Stimulated activated memory B cell treated with anti-CD40 and anti-IgM and Interleukin-4, amounts not matched to agents 10 μg/mL and 1 μg/mL and 100 μg/mL, for 72 hours (primary cell): ENCODE results near the gene ZSWIM6.

ENCODE experiments used
- ATAC-seq: fragments of 150-1000 bp; cut with Tn5 transposase; 2 replicates; pipeline ENCODE4 v1.10.0; 2021
- H3K27ac Mint-ChIP-seq: one replicate; pipeline ENCODE4 v1.8.0; 2022; ENCODE audit warnings: mild to moderate bottlenecking, mixed read lengths
- H3K27me3 Mint-ChIP-seq: one replicate; pipeline ENCODE4 v1.8.0; 2022; ENCODE audit warnings: mixed read lengths
- H3K36me3 Mint-ChIP-seq: one replicate; pipeline ENCODE4 v1.8.0; 2022; ENCODE audit warnings: mixed read lengths
- H3K4me1 Mint-ChIP-seq: one replicate; pipeline ENCODE4 v1.8.0; 2022; ENCODE audit warnings: mixed read lengths
- H3K4me3 Mint-ChIP-seq: one replicate; pipeline ENCODE4 v1.8.0; 2022; ENCODE audit warnings: mild to moderate bottlenecking, moderate library complexity, mixed read lengths
- H3K9me3 Mint-ChIP-seq: one replicate; pipeline ENCODE4 v1.8.0; 2022; ENCODE audit warnings: mixed read lengths

ZSWIM6 gene

DNA sequence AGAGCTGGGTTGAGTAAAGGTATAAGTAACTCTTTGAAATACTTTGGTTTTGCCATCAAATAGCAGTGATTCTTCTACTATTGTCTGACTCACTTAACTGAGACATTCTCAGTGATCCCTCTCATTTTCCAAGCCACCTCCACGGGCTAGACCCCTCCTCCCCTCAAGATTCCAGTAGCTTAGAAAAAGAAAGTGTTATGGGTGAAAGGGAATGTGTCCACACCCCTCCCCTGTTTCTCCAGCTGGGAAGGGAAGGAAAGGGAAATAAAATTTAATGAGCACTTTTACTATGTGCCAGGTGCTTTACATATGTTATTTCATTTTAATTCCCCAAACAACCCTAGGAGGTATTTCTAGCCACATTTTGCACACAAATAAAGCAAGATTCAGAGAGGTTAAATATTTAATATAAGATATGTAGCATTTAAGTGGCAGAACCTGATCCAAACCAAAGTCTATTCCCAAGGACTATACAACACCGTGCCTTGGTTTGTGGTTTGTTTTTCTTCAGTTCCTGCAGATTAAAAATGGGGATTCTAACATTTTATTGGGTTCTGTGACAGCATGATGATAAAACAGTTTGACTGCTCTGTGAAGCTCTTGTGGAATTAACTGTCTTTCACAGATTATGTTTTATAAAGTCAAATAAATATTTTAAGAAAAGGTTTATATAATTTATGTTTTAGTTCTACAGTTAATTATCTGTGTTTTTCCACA lies 135.9 kb downstream of the ZSWIM6 start:
- no peak overlapping the region for H3K27ac Mint-ChIP-seq
- H3K9me3 Mint-ChIP-seq, result peaks cover 5% of the 10 kb centered on the region
- peaks cover 14% of the 10 kb centered on the region for H3K36me3 Mint-ChIP-seq
- no peak overlapping the region for H3K4me3 Mint-ChIP-seq
- H3K27me3 Mint-ChIP-seq, result no peaks in the 10 kb centered on the region
- ATAC-seq, result no peak
- H3K4me1 Mint-ChIP-seq, result peaks cover 40% of the 10 kb centered on the region

DNA sequence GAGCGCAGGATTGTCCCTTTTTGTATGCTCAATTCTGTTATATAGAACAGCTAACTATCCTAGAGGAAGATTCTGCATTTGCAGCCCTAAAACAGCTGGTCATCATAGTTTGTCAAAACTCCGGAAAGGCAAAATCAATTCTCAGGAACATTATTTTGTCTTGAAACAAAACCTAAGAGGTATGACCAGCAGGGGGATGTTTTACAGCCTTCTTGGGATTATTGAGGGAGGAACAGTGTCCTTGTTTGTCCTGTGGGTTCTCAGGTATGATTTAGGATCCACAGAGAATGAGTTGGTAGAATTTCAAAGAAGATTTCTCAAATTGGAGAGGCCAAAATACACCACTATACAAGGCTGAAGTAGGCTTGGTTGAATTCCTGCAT lies 136.4 kb downstream of the ZSWIM6 start:
- peaks cover 5% of the 10 kb centered on the region for H3K9me3 Mint-ChIP-seq
- H3K36me3 Mint-ChIP-seq, result peaks cover 14% of the 10 kb centered on the region
- no peak overlapping the region for H3K27ac Mint-ChIP-seq
- peaks cover 40% of the 10 kb centered on the region for H3K4me1 Mint-ChIP-seq
- ATAC-seq, result no peak
- H3K4me3 Mint-ChIP-seq, result no peak overlapping the region
- no peaks in the 10 kb centered on the region for H3K27me3 Mint-ChIP-seq

DNA sequence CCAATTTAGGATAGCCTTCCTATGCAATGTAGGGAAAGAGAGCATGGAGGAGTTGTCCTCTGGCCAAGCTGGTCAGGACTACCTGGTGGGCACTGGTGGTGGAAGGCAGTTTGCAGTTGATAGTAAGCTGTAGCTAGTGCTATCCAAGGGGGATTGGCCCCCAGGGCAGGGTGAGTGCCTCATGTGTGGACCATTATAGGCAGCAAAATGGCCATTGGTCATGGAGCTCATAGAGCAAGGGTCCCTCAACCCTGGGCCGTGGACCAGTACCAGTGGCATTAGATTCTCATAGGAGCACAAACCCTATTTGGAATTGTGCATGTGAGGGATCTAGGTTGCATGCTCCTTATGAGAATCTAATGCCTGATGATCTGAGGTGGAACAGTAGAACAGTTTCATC lies 139.3 kb downstream of the ZSWIM6 start:
- H3K9me3 Mint-ChIP-seq, result peaks cover 5% of the 10 kb centered on the region
- H3K4me3 Mint-ChIP-seq, result no peak overlapping the region
- ATAC-seq, result no peak
- peaks cover 24% of the 10 kb centered on the region for H3K36me3 Mint-ChIP-seq
- peaks cover 29% of the 10 kb centered on the region for H3K4me1 Mint-ChIP-seq
- no peaks in the 10 kb centered on the region for H3K27me3 Mint-ChIP-seq
- no peak overlapping the region for H3K27ac Mint-ChIP-seq

DNA sequence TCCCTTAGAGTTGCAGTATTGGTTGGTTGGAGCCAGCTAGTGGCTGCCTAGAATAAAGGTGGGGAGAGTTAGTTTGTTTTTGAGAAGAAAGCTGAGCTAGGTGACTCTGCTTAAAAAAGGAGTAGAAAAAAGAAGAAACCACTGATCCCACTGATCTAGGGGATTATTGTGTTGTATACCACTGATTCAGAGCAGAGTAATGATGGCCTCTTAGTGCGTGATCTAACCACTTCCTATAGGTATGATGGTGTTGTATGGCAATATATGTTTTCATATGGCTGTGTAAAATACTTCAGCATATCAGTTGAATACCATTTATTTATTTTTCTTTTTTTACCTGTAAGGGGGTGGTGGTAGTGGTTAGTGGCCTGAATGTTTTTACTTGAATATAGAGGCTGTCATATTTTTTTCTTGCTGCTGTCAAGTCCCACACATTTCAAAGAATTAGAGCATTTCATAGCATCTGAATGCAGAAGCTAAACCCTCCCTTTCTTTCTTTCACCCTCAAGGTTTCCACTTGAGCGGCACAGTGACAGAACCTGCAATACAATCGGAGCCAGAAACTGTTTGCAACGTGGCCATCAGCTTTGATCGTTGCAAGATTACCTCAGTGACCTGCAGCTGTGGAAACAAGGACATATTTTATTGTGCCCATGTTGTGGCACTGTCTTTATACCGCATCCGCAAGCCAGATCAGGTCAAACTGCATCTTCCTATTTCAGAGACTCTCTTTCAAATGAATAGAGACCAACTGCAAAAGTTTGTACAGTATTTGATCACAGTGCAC lies 140.3 kb downstream of the ZSWIM6 start:
- Mint-ChIP-seq H3K27ac (no peak overlapping the region), H3K27me3 (no peaks in the 10 kb centered on the region), H3K4me1 (peaks cover 29% of the 10 kb centered on the region), H3K36me3 (peaks cover 25% of the 10 kb centered on the region), H3K9me3 (peaks cover 5% of the 10 kb centered on the region), H3K4me3 (no peak overlapping the region)
- no peak for ATAC-seq

DNA sequence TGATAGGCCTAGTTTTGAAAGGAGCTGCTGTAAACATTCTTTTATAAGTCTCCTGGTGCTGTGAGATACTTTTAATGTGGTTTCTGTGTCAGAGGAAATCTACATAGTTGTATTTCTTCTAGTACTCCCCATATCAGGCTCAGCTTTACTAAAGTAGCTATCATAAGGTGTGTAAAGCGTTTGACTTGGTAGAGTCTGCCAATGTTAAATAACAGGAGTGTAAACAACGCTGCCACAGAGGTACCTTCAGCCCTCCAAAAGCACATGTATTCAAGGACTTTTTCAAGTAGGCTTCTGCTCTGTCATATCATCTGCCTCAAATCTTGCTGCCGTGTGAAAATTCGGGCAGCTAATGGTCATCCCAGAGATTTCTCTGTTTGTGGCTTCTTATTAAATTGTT lies 142.7 kb downstream of the ZSWIM6 start:
- Mint-ChIP-seq H3K4me3 (no peak overlapping the region), H3K27ac (no peak overlapping the region), H3K4me1 (peaks cover 22% of the 10 kb centered on the region), H3K9me3 (peaks cover 5% of the 10 kb centered on the region), H3K27me3 (no peaks in the 10 kb centered on the region), H3K36me3 (peaks cover 38% of the 10 kb centered on the region)
- ATAC-seq, result no peak

DNA sequence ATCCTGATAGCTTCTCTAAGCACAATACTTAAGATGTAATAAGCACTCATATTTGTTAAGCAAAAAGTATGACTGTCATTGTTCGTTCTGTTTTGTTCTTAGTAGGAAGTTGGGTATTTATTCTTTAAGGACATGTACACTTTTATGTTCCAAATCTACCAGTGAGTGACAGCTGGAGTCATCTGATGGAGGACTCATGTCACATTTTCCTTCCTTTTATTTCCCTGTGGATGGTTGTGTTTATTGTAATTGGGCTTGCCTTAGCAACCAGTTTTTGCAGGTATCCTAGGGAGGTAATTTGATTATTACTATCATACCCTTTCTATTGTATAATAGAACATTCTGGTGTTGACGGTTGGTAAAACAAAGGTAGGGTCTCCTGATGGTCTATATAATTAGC lies 145.7 kb downstream of the ZSWIM6 start:
- Mint-ChIP-seq H3K36me3 (peaks cover 28% of the 10 kb centered on the region), H3K27me3 (no peaks in the 10 kb centered on the region), H3K27ac (no peak overlapping the region), H3K9me3 (no peaks in the 10 kb centered on the region), H3K4me1 (no peaks in the 10 kb centered on the region), H3K4me3 (no peak overlapping the region)
- ATAC-seq, result no peak

DNA sequence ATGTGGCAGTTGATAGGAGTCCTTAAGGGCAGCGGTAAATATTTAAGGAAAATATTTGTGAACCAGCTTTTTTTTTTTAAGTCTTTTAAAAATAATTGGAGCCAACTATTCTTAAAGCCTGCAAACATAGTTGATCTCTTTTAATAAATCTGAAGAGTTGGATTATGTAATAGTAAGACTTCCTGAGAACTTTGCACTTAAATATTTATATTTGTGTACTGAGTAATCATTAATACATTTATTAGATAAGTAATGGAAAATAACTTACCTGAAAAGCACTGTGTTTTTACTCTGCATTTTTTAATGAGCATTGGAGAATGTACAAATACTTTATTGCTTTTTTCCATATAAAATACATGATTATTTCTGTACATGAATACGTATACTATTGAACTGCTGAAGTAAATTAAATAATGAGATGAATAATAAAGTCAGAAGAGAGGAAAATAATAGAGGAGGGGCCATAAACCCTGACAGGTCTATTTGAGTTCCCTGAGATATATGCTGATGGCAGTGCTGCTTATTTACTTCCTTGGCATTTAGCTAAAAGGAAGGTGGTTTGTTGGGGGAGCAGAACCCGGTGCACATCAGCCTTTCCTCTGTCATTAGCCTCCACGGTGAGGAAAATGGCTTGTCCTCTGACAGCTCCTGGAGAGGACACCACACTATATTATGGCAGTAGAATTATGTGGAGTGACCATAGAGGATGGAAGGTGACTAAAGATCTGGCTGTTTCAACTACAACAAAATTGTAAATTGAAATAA lies 148.0 kb downstream of the ZSWIM6 start:
- Mint-ChIP-seq H3K27ac (no peak overlapping the region), H3K27me3 (no peaks in the 10 kb centered on the region), H3K9me3 (no peaks in the 10 kb centered on the region), H3K36me3 (peaks cover 35% of the 10 kb centered on the region), H3K4me1 (no peaks in the 10 kb centered on the region), H3K4me3 (no peak overlapping the region)
- no peak for ATAC-seq

DNA sequence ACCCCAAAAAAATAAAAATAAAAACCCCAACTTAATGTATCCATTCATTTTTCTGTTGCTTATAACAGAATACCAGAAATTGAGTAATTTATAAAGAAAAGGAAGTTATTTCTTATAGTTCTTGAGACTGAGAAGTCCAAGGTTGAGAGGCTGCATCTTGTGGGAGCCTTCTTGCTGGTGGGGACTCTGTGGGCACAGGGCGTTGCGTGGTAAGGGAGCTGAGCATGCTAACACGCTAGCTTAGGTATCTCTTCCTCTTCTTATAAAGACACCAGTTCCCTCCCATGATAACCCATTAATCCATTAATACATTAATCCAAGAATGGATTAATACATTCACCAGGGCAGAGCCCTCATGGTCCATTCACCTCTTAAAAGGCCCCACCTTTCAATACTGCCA lies 150.9 kb downstream of the ZSWIM6 start:
- H3K27ac Mint-ChIP-seq, result no peak overlapping the region
- H3K36me3 Mint-ChIP-seq, result peaks cover 48% of the 10 kb centered on the region
- H3K27me3 Mint-ChIP-seq, result no peaks in the 10 kb centered on the region
- no peak for ATAC-seq
- peaks cover 4% of the 10 kb centered on the region for H3K9me3 Mint-ChIP-seq
- H3K4me1 Mint-ChIP-seq, result peaks cover 12% of the 10 kb centered on the region
- no peak overlapping the region for H3K4me3 Mint-ChIP-seq

DNA sequence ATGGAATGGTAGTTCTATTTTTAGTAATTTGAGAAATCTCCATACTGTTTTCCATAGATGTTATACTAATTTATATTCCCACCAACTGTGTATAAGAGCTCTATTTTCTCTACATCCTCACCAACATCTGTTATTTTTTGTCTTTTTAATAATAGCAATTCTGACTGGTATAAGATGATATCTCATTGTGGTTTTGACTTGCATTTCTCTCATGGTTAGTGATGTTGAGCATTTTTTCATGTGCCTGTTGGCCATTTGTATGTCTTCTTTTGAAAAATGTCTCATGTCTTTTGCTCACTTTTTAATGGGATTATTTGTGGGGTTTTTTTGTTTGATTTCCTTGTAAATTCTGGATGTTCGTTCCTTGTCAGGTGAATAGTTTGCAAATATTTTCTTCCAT lies 154.4 kb downstream of the ZSWIM6 start:
- ATAC-seq, result no peak
- Mint-ChIP-seq H3K4me1 (peaks cover 23% of the 10 kb centered on the region), H3K27me3 (no peaks in the 10 kb centered on the region), H3K27ac (no peak overlapping the region), H3K36me3 (peaks cover 50% of the 10 kb centered on the region), H3K9me3 (peaks cover 7% of the 10 kb centered on the region), H3K4me3 (no peak overlapping the region)

DNA sequence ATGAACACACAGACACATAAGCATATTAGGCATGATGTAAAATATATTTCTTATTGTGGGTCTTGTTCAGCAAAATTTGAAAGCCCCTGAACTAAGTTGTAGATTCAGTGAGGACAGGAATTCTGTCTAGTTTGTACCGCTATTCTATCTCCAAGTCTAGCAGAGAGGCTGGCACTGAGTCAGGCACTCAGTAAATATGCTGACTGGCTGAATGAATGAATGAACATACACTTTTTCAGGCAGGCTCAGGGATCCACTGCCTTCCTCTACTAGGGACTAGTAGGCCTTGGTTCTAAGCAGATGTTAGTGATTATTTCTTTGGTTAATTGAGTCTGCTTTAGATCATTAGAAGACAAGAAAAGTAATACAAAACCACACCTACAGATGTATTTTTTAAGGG lies 157.5 kb downstream of the ZSWIM6 start:
- ATAC-seq, result no peak
- Mint-ChIP-seq H3K9me3 (peaks cover 7% of the 10 kb centered on the region), H3K36me3 (peaks cover 58% of the 10 kb centered on the region), H3K27ac (no peak overlapping the region), H3K27me3 (no peaks in the 10 kb centered on the region), H3K4me1 (peaks cover 23% of the 10 kb centered on the region), H3K4me3 (no peak overlapping the region)

DNA sequence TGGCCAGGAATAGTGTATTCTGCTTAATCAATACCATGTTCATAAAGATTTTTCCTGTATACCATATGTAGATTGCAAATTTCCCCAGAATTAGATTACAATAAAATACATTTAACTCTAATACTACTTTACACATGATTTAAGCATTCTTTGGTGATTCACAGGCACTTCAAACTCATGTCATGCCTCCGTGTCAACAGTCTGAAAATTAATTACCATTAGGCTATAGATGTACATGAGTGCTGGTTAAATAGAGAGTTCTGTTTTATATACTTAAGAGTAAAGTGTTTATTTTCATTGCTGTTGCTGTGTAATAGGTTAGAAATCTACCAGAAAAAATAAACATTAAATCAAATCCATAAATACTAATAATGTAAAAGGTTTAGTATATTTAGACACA lies 159.8 kb downstream of the ZSWIM6 start:
- ATAC-seq, result no peak
- H3K4me3 Mint-ChIP-seq, result no peak overlapping the region
- H3K36me3 Mint-ChIP-seq, result peaks cover 46% of the 10 kb centered on the region
- H3K27ac Mint-ChIP-seq, result no peak overlapping the region
- H3K27me3 Mint-ChIP-seq, result no peaks in the 10 kb centered on the region
- H3K9me3 Mint-ChIP-seq, result peaks cover 4% of the 10 kb centered on the region
- peaks cover 13% of the 10 kb centered on the region for H3K4me1 Mint-ChIP-seq

DNA sequence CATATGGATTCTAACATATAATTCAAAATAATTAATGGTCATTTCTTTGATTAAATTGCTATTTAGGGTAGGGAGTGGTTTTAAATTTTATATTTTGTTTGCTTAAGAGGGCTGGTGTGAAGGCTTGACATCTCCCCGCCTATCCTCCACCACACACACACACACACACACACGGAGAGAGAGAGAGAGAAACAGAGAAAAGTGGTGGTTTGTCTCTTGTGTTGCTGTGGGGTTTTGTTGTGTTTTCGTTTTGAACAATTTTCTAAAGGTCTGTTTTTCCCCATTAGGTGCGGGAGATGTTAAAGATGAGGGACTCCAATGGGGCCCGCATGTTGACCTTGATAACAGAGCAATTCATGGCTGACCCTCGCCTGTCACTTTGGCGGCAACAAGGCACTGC lies 161.9 kb downstream of the ZSWIM6 start:
- Mint-ChIP-seq H3K27me3 (no peaks in the 10 kb centered on the region), H3K4me1 (peaks cover 3% of the 10 kb centered on the region), H3K27ac (no peak overlapping the region), H3K9me3 (no peaks in the 10 kb centered on the region), H3K4me3 (no peak overlapping the region), H3K36me3 (peaks cover 28% of the 10 kb centered on the region)
- ATAC-seq, result no peak

DNA sequence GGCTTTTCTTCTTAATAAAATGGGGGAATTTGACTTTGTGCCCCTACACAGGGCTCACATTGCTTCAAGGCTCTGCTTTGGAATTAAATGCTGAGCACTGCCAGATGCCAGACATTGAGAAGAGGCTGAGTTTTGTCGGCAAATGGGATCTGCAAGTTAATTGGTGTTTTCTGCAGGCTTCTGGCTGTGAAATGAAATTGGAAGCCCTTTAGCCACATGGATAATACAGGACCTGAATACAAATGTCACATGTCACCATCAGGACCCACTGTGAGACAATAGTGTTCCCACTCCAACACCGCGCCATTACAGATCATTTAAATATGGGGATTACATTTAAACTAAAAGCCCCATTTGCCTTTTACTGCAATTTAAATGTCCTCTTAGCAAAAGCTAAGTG lies 164.4 kb downstream of the ZSWIM6 start:
- no peaks in the 10 kb centered on the region for H3K4me1 Mint-ChIP-seq
- peaks cover 30% of the 10 kb centered on the region for H3K36me3 Mint-ChIP-seq
- H3K9me3 Mint-ChIP-seq, result no peaks in the 10 kb centered on the region
- no peak overlapping the region for H3K27ac Mint-ChIP-seq
- H3K27me3 Mint-ChIP-seq, result no peaks in the 10 kb centered on the region
- ATAC-seq, result no peak
- no peak overlapping the region for H3K4me3 Mint-ChIP-seq

DNA sequence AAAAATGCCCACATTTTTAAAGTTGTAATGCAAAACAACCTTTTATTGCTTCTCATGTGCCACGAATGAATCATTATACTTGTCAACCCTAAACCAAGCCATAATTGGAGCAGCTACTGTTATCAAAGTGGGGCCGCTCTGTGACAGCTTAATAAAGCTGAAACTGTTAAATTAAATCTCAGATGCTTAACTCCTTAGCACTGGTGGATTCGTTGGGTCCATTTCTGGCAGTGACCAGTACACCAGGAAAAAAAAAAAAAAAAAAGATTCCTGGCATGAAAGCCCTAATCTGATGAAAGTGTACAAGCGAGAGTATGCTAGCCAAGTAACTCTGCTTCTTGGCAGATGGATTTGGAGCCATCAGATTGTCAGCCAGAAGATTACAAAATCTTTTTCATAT lies 164.8 kb downstream of the ZSWIM6 start:
- Mint-ChIP-seq H3K4me1 (no peaks in the 10 kb centered on the region), H3K4me3 (no peak overlapping the region), H3K36me3 (peaks cover 32% of the 10 kb centered on the region), H3K27me3 (no peaks in the 10 kb centered on the region), H3K9me3 (no peaks in the 10 kb centered on the region), H3K27ac (no peak overlapping the region)
- ATAC-seq, result no peak

DNA sequence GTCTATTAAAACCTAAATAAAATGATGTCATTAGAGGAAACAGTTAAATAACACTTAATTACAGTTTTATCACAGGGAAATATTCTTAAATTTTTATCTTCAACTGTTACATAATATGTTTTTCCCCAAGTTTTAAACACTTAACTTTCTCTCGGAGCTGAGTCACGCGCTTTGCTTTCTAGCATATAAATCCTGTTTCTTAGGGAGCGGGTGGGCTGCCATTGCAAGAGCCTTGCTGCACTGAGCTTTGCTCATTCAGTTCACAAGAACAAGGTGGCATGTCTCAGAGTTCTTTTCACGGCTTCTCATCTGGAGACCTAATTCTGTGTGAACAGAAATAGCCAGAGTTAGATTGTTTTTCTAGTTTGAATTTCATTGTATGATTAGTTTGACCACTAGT lies 166.1 kb downstream of the ZSWIM6 start:
- no peak overlapping the region for H3K27ac Mint-ChIP-seq
- no peak for ATAC-seq
- peaks cover 35% of the 10 kb centered on the region for H3K36me3 Mint-ChIP-seq
- no peaks in the 10 kb centered on the region for H3K9me3 Mint-ChIP-seq
- no peak overlapping the region for H3K4me3 Mint-ChIP-seq
- H3K27me3 Mint-ChIP-seq, result no peaks in the 10 kb centered on the region
- peaks cover under 1% of the 10 kb centered on the region for H3K4me1 Mint-ChIP-seq
